AG09309 (cell line): ENCODE measurements around the gene PLXNB2.

Experiments
- DNase-seq: peaks from one replicate; pipeline ENCODE4 v3.0.0-alpha.2; 2010; ENCODE audit warnings: low read depth
- H3K4me3 ChIP-seq: 2 replicates; pipeline ENCODE4 v1.5.1; 2011; ENCODE audit warnings: mild to moderate bottlenecking, low read depth, low read length, moderate library complexity; ENCODE audit not compliant: control insufficient read depth
- CTCF ChIP-seq: IDR thresholded peaks from 2 replicates; pipeline ENCODE4 v1.5.1; 2011; ENCODE audit warnings: mild to moderate bottlenecking, low read depth, low read length, inconsistent platforms; ENCODE audit not compliant: insufficient read depth, control insufficient read depth; ENCODE audit errors: missing control alignments

Gene PLXNB2

GRCh38 chr22:50300620-50301257, 6.7 kb downstream of the PLXNB2 start:
- H3K4me3 ChIP-seq = no peak overlapping the region
- TF ChIP-seq CTCF = no peak
- no peak for DNase-seq

GRCh38 chr22:50299785-50300619, 7.4 kb downstream of the PLXNB2 start:
- no peak for TF ChIP-seq CTCF
- no peak for DNase-seq
- H3K4me3 ChIP-seq = no peak overlapping the region; the same call in 1 of the 2 replicates

GRCh38 chr22:50298937-50299784, 8.3 kb downstream of the PLXNB2 start:
- TF ChIP-seq CTCF = no peak
- no peak for DNase-seq
- no peak overlapping the region; the same call in 1 of the 2 replicates for H3K4me3 ChIP-seq

GRCh38 chr22:50298266-50298637, 9.2 kb downstream of the PLXNB2 start:
- DNase-seq = no peak
- no peak overlapping the region for H3K4me3 ChIP-seq
- no peak for TF ChIP-seq CTCF

- no peak for TF ChIP-seq CTCF
These were observed 9.8 kb downstream of the PLXNB2 start for GRCh38 chr22:50297510-50298265.

GRCh38 chr22:50296658-50297490, 10.6 kb downstream of the PLXNB2 start:
- DNase-seq = no peak
- no peak overlapping the region for H3K4me3 ChIP-seq
- TF ChIP-seq CTCF = no peak

More at GRCh38 chr22:50297510-50298265, 9.8 kb downstream of the PLXNB2 start:
- no peak for DNase-seq
- no peak overlapping the region for H3K4me3 ChIP-seq
